ENCODE data around the gene SHKBP1. TPM values are rescaled to one million over a fixed set of nuclear protein-coding genes. Genes with fewer than 3 reads are reported as not detected.

The SHKBP1 gene
- total RNA-seq, 2 experiments from 2014 or later: 49.4 to 115 TPM

- no peaks in the 10 kb centered on the region for H3K9me3 ChIP-seq (ENCODE audit: low read length)
- no peaks in the 10 kb centered on the region for H3K79me2 ChIP-seq (ENCODE audit: insufficient read depth, low read depth, low read length)
- no peaks in the 10 kb centered on the region for H3K4me1 ChIP-seq (ENCODE audit: insufficient read depth, low read length, poor library complexity, severe bottlenecking)
- intact Hi-C loops (cut with micrococcal nuclease; ENCODE audit: unreplicated experiment): loop anchor here (10.0 kb wide), 1 partner anchor 106 kb away; no protein-coding TSS in a partner anchor
- H3K36me3 ChIP-seq (ENCODE audit: insufficient read depth, low read length): peaks cover 8% of the 10 kb centered on the region; the same call in 1 of the 2 replicates
- no peak overlapping the region for H3K27ac ChIP-seq (ENCODE audit: low read depth, low read length, poor library complexity, severe bottlenecking)
- H3K4me2 ChIP-seq (ENCODE audit: low read length): no peak overlapping the region
- H3K4me3 ChIP-seq (ENCODE audit: low read depth, low read length, poor library complexity, severe bottlenecking): no peak overlapping the region
- no peaks in the 10 kb centered on the region for H3K9me2 ChIP-seq (ENCODE audit: insufficient read depth, low read length)
- ChIA-PET POLR2A (no interaction called here), CTCF (ENCODE audit: unreplicated experiment) (no interaction called here)
- DNase-seq (ENCODE audit: low spot score): no peak
- no peaks in the 10 kb centered on the region for H4K20me1 ChIP-seq (ENCODE audit: insufficient read depth, low read length)
- H2AFZ ChIP-seq (ENCODE audit: low read length): no peak overlapping the region
- no peak for TF ChIP-seq CTCF (conservative IDR thresholded peaks at IDR 0.05; ENCODE audit: low read length)
- no peak for TF ChIP-seq EZH2phosphoT487 (IDR thresholded peaks at IDR 0.05; ENCODE audit: borderline replicate concordance, low read depth, low read length)
- no TSS peak for BruUV-seq (replicated peaks)
Observed at GRCh38 chr19:40630571-40631160, 54.0 kb downstream of the SHKBP1 start.

GRCh38 chr19:40632311-40633036 is 55.8 kb downstream of the SHKBP1 start:
- Histone ChIP-seq H3K4me1 (ENCODE audit: insufficient read depth, low read length, poor library complexity, severe bottlenecking) (no peaks in the 10 kb centered on the region), H3K9me3 (ENCODE audit: low read length) (no peaks in the 10 kb centered on the region), H3K4me3 (ENCODE audit: low read depth, low read length, poor library complexity, severe bottlenecking) (no peak overlapping the region), H3K27ac (ENCODE audit: low read depth, low read length, poor library complexity, severe bottlenecking) (no peak overlapping the region), H3K79me2 (ENCODE audit: insufficient read depth, low read depth, low read length) (no peaks in the 10 kb centered on the region), H2AFZ (ENCODE audit: low read length) (no peak overlapping the region), H3K4me2 (ENCODE audit: low read length) (no peak overlapping the region), H3K9me2 (ENCODE audit: insufficient read depth, low read length) (no peaks in the 10 kb centered on the region), H4K20me1 (ENCODE audit: insufficient read depth, low read length) (no peaks in the 10 kb centered on the region), H3K36me3 (ENCODE audit: insufficient read depth, low read length) (no peaks in the 10 kb centered on the region)
- POLR2A ChIA-PET: no interaction called here
- no peak for TF ChIP-seq EZH2phosphoT487 (IDR thresholded peaks at IDR 0.05; ENCODE audit: borderline replicate concordance, low read depth, low read length)
- no peak for TF ChIP-seq CTCF (conservative IDR thresholded peaks at IDR 0.05; ENCODE audit: low read length)
- DNase-seq (ENCODE audit: low spot score): no peak
- no TSS peak for BruUV-seq (replicated peaks)
- intact Hi-C loops (cut with micrococcal nuclease; ENCODE audit: unreplicated experiment): loop anchor here (10.0 kb wide), 1 partner anchor 108 kb away; no protein-coding TSS in a partner anchor
- CTCF ChIA-PET (ENCODE audit: unreplicated experiment): no interaction called here

- Histone ChIP-seq H3K9me3 (ENCODE audit: low read length) (no peaks in the 10 kb centered on the region), H3K79me2 (ENCODE audit: insufficient read depth, low read depth, low read length) (no peaks in the 10 kb centered on the region), H3K4me2 (ENCODE audit: low read length) (no peak overlapping the region), H3K27ac (ENCODE audit: low read depth, low read length, poor library complexity, severe bottlenecking) (no peak overlapping the region), H4K20me1 (ENCODE audit: insufficient read depth, low read length) (no peaks in the 10 kb centered on the region), H3K9me2 (ENCODE audit: insufficient read depth, low read length) (no peaks in the 10 kb centered on the region), H3K36me3 (ENCODE audit: insufficient read depth, low read length) (no peaks in the 10 kb centered on the region), H2AFZ (ENCODE audit: low read length) (no peak overlapping the region), H3K4me3 (ENCODE audit: low read depth, low read length, poor library complexity, severe bottlenecking) (no peak overlapping the region), H3K4me1 (ENCODE audit: insufficient read depth, low read length, poor library complexity, severe bottlenecking) (no peaks in the 10 kb centered on the region)
- intact Hi-C loops (cut with micrococcal nuclease; ENCODE audit: unreplicated experiment): loop anchor here (10.0 kb wide), 1 partner anchor 108 kb away; no protein-coding TSS in a partner anchor
- no peak for DNase-seq (ENCODE audit: low spot score)
- ChIA-PET CTCF (ENCODE audit: unreplicated experiment) (no interaction called here), POLR2A (no interaction called here)
- BruUV-seq (replicated peaks): no TSS peak
- TF ChIP-seq EZH2phosphoT487 (IDR thresholded peaks at IDR 0.05; ENCODE audit: borderline replicate concordance, low read depth, low read length) (no peak), CTCF (conservative IDR thresholded peaks at IDR 0.05; ENCODE audit: low read length) (no peak)
Observed at GRCh38 chr19:40633207-40633606, 56.5 kb downstream of the SHKBP1 start.
